SHP77 treated with DMSO at 0.1 percent for 48 hours (cell line): ENCODE results near the gene ENHO.

Experiments
- DNase-seq: peaks from one replicate; lab custom pipeline; 2025; lab: John Stamatoyannopoulos, UW

ENHO gene

GRCh38 chr9:34524349-34524748 is 1.6 kb upstream of the ENHO start:
- no peak for DNase-seq

GRCh38 chr9:34522091-34522887 is 501 bp downstream of the ENHO start:
- no peak for DNase-seq

GRCh38 chr9:34521406-34522045 is 1.3 kb downstream of the ENHO start:
- DNase-seq = no peak

GRCh38 chr9:34520505-34521385 is 2.0 kb downstream of the ENHO start:
- DNase-seq = no peak

GRCh38 chr9:34520096-34520495 is 2.7 kb downstream of the ENHO start:
- no peak for DNase-seq

- DNase-seq = no peak
These were observed 3.3 kb downstream of the ENHO start for GRCh38 chr9:34519321-34520020.

GRCh38 chr9:34518896-34519295 is 3.9 kb downstream of the ENHO start:
- DNase-seq = no peak

- no peak for DNase-seq
These were observed 4.6 kb downstream of the ENHO start for GRCh38 chr9:34518110-34518616.

GRCh38 chr9:34517185-34517584 is 5.6 kb downstream of the ENHO start:
- DNase-seq = no peak

GRCh38 chr9:34515959-34516358 is 6.8 kb downstream of the ENHO start:
- DNase-seq = no peak

- no peak for DNase-seq
These were observed 8.0 kb downstream of the ENHO start for GRCh38 chr9:34514816-34515215.

GRCh38 chr9:34514401-34514800 is 8.4 kb downstream of the ENHO start:
- DNase-seq = no peak

- no peak for DNase-seq
These were observed 9.1 kb downstream of the ENHO start for GRCh38 chr9:34513567-34514214.

GRCh38 chr9:34512131-34513078 is 10.4 kb downstream of the ENHO start:
- DNase-seq = no peak

- no peak for DNase-seq
These were observed 12.0 kb downstream of the ENHO start for GRCh38 chr9:34510497-34511468.

- no peak for DNase-seq
These were observed 13.8 kb downstream of the ENHO start for GRCh38 chr9:34508951-34509350.

- DNase-seq = no peak
These were observed 14.3 kb downstream of the ENHO start for GRCh38 chr9:34508463-34508862.

- DNase-seq = no peak
These were observed 14.8 kb downstream of the ENHO start for GRCh38 chr9:34507966-34508365.

- DNase-seq = no peak
These were observed 15.2 kb downstream of the ENHO start for GRCh38 chr9:34507556-34507955.
